Neutrophil (primary cell): ENCODE measurements around the gene DISC1.

Source experiments
- H3K27ac ChIP-seq: fragments of 200-600 bp; sonication (generic); 2 replicates; pipeline ENCODE4 v1.5.1; 2016; ENCODE audit warnings: mild to moderate bottlenecking, moderate library complexity
- H3K27me3 ChIP-seq: fragments of 200-600 bp; sonication (generic); 2 replicates; pipeline ENCODE4 v1.6.0; 2016; ENCODE audit warnings: mild to moderate bottlenecking
- H3K36me3 ChIP-seq: fragments of 200-600 bp; sonication (generic); 2 replicates; pipeline ENCODE4 v1.5.1; 2017
- H3K4me1 ChIP-seq, 2 experiments: fragments of 200-600 bp in 1 of 2; sonication (generic) in 1 of 2; 1 replicate in 1 of 2; 2 replicates in 1 of 2; pipeline versions ENCODE4 v1.5.1 to v1.6.1; 2013 to 2016; ENCODE audit warnings: low read depth in 1 of 2, low read length in 1 of 2, mild to moderate bottlenecking in 1 of 2, moderate library complexity in 1 of 2; ENCODE audit not compliant: control insufficient read depth in 1 of 2, insufficient read depth in 1 of 2
- H3K4me3 ChIP-seq, 2 experiments: fragments of 200-600 bp in 1 of 2; sonication (generic) in 1 of 2; 1 replicate in 1 of 2; 2 replicates in 1 of 2; pipeline ENCODE4 v1.5.1; 2013 to 2016; ENCODE audit warnings: low read depth in 1 of 2, low read length in 1 of 2, mild to moderate bottlenecking in 1 of 2, moderate library complexity in 1 of 2
- H3K9me3 ChIP-seq: fragments of 200-600 bp; sonication (generic); 2 replicates; pipeline ENCODE4 v1.5.1; 2016
- CTCF ChIP-seq: fragments of 200-600 bp; sonication (generic); IDR thresholded peaks from 2 replicates; pipeline ENCODE4 v1.5.1; 2016; ENCODE audit warnings: antibody characterized with exemption

The DISC1 gene

DNA sequence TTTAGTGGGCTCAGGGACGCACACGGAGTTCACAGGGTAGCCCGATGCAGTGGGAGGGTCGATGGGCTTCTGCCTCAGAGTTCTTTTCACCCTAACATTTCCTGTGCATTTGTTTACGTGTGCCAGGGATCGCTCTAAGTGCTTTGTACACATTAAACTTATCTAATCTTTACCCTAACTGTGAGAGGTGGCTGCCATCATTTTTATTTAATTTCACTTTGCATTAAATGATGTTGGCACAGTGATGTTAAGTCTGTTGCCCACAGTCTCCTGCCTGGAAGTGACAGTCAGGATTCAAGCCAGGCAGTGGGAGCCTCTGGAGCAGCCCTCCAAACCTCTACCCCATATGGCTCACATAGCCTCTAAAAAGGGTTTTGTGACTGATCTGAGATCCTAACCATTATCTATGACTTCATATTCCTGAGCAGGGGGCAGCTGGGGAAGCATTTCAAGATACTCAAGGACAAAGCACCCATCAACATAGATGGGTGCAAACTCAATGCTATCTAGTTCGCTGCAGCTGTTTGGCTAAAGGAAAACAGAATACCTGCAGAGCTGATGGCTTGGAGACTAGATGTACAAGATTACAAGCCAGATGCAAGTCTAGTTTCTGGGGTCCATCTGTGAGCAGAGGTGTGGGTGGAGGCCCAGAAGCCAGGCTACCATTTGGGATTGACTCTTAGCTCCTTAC, 303.8 kb downstream of the DISC1 start:
- Histone ChIP-seq H3K36me3 (no peaks in the 10 kb centered on the region), H3K9me3 (no peaks in the 10 kb centered on the region), H3K27me3 (no peaks in the 10 kb centered on the region), H3K4me3 (no peak overlapping the region), H3K27ac (no peak overlapping the region), H3K4me1 (peaks cover 0 to under 1% of the 10 kb centered on the region in 2 experiments)
- no peak for TF ChIP-seq CTCF

DNA sequence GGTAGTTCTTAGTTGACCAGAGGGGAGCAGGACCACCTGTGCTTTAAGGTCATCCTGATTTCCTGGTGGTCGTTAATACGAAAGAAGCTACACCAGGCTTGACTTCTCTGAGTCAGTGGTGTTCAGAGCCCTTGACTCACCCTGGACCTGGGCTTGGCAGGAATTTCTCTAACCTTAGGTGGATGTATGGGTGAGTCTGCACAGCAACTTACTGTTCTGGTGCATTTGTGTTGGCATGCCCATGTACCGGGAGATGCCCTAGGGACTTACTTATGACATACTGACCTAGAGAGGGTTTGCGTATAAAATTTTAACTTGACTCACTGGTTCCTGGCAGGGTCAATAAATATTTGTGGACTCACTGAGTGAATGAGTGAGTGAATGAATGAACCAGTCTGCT, 304.6 kb downstream of the DISC1 start:
- H3K36me3 ChIP-seq, result no peaks in the 10 kb centered on the region
- H3K4me1 ChIP-seq, result no peaks in the 10 kb centered on the region
- TF ChIP-seq CTCF, result no peak
- H3K9me3 ChIP-seq, result no peaks in the 10 kb centered on the region
- no peak overlapping the region for H3K4me3 ChIP-seq
- H3K27me3 ChIP-seq, result no peaks in the 10 kb centered on the region
- H3K27ac ChIP-seq, result no peak overlapping the region

DNA sequence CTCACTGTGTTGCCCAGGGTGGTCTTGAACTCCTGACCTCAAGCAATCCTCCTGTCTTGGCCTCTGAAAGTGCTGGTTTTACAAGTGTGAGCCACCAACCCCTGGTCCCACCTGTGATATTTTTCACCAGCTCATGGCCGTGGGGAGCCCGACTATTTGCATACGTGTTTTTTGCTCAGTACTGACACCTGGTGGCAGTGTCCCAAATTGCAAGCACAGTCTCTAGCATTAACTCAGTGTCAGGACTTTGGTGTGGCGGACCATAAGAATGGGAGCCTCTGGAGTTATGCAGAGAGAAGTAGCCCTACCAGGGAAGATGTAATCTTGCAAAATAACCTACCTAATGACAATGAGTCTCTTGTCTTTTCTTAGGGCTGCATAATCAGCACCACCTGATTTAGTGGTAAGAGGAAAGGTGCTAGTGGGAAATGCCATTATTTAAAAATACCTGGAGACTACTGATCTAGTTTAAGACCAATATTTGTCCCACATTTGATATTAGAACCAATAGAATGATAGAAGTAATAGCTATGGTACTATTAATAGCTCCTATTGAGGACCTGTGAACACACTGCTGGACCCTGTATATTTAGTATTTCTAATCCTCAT, 305.4 kb downstream of the DISC1 start:
- H3K4me3 ChIP-seq, result no peak overlapping the region
- peak; percentile 82 for TF ChIP-seq CTCF
- no peak overlapping the region for H3K27ac ChIP-seq
- H3K9me3 ChIP-seq, result no peaks in the 10 kb centered on the region
- H3K36me3 ChIP-seq, result no peaks in the 10 kb centered on the region
- no peaks in the 10 kb centered on the region for H3K27me3 ChIP-seq
- no peaks in the 10 kb centered on the region for H3K4me1 ChIP-seq

GRCh38 chr1:231933711-231934626, 307.4 kb downstream of the DISC1 start:
- Histone ChIP-seq H3K27ac (no peak overlapping the region), H3K27me3 (no peaks in the 10 kb centered on the region), H3K4me1 (no peaks in the 10 kb centered on the region), H3K36me3 (no peaks in the 10 kb centered on the region), H3K4me3 (no peak overlapping the region), H3K9me3 (no peaks in the 10 kb centered on the region)
- no peak for TF ChIP-seq CTCF

GRCh38 chr1:231934797-231935196, 308.2 kb downstream of the DISC1 start:
- Histone ChIP-seq H3K27ac (no peak overlapping the region), H3K9me3 (no peaks in the 10 kb centered on the region), H3K4me1 (no peaks in the 10 kb centered on the region), H3K36me3 (no peaks in the 10 kb centered on the region), H3K27me3 (no peaks in the 10 kb centered on the region), H3K4me3 (no peak overlapping the region)
- TF ChIP-seq CTCF, result no peak
